Neuronal stem cell (in vitro differentiated cells): ENCODE data around the gene ICA1.

Source experiments
- DNase-seq: peaks from one replicate; pipeline ENCODE4 v3.0.0-alpha.2; 2013; ENCODE audit warnings: low spot score
- H2AFZ ChIP-seq: one replicate; pipeline ENCODE4 v1.6.1; 2013; ENCODE audit warnings: mild to moderate bottlenecking, low read length, inconsistent platforms
- H2AK5ac ChIP-seq: 2 replicates; pipeline ENCODE4 v1.6.1; 2013; ENCODE audit warnings: low read depth, mild to moderate bottlenecking, inconsistent platforms, low read length, moderate library complexity, mixed read lengths
- H2BK120ac ChIP-seq: 2 replicates; pipeline ENCODE4 v1.6.1; 2013; ENCODE audit warnings: low read depth, mild to moderate bottlenecking, inconsistent platforms, low read length, moderate library complexity, mixed read lengths
- H2BK12ac ChIP-seq: one replicate; pipeline ENCODE4 v1.6.1; 2013; ENCODE audit warnings: low read length, inconsistent platforms
- H2BK15ac ChIP-seq: 2 replicates; pipeline ENCODE4 v1.6.1; 2013; ENCODE audit warnings: mild to moderate bottlenecking, low read length, inconsistent platforms, mixed read lengths
- H2BK5ac ChIP-seq: one replicate; pipeline ENCODE4 v1.6.1; 2013; ENCODE audit warnings: inconsistent platforms, mild to moderate bottlenecking, low read length, moderate library complexity
- H3K14ac ChIP-seq: one replicate; pipeline ENCODE4 v1.6.1; 2013; ENCODE audit warnings: low read length, inconsistent platforms
- H3K18ac ChIP-seq: 2 replicates; pipeline ENCODE4 v1.6.1; 2013; ENCODE audit warnings: low read length, inconsistent platforms
- H3K23ac ChIP-seq: 2 replicates; pipeline ENCODE4 v1.6.1; 2013; ENCODE audit warnings: low read depth, mild to moderate bottlenecking, mixed read lengths, low read length, inconsistent platforms; ENCODE audit not compliant: poor library complexity
- H3K27ac ChIP-seq: replicated peaks from 3 replicates; pipeline ENCODE4 v1.5.1; 2013; ENCODE audit warnings: low read length, inconsistent platforms
- H3K27me3 ChIP-seq, 3 experiments: 2 replicates each; pipeline ENCODE4 v1.6.1; 2013; ENCODE audit warnings: low read length in 3 of 3, mild to moderate bottlenecking in 2 of 3, inconsistent platforms in 1 of 3, low read depth in 1 of 3, mixed read lengths in 1 of 3, moderate library complexity in 1 of 3; ENCODE audit not compliant: control insufficient read depth in 3 of 3, insufficient read depth in 3 of 3
- H3K36me3 ChIP-seq, 2 donors: replicated peaks in 1 of 2; 2 replicates each; pipeline ENCODE4 v1.6.1; 2013; ENCODE audit warnings: low read length in 2 of 2; ENCODE audit not compliant: control insufficient read depth in 2 of 2, insufficient read depth in 2 of 2
- H3K4ac ChIP-seq: 2 replicates; pipeline ENCODE4 v1.6.1; 2013; ENCODE audit warnings: inconsistent platforms, mild to moderate bottlenecking, low read length, moderate library complexity
- H3K4me1 ChIP-seq, 2 donors: 1 replicate in 1 of 2; 2 replicates in 1 of 2; pipeline ENCODE4 v1.6.1; 2013; ENCODE audit warnings: low read length in 2 of 2, low read depth in 1 of 2; ENCODE audit not compliant: control insufficient read depth in 2 of 2, insufficient read depth in 1 of 2
- H3K4me2 ChIP-seq: one replicate; pipeline ENCODE4 v1.6.1; 2013; ENCODE audit warnings: mild to moderate bottlenecking, low read length, inconsistent platforms; ENCODE audit not compliant: insufficient read depth, poor library complexity, severe bottlenecking
- H3K4me3 ChIP-seq, 2 donors: 2 replicates each; pipeline ENCODE4 v1.5.1; 2013; ENCODE audit warnings: low read length in 2 of 2, mild to moderate bottlenecking in 2 of 2, inconsistent platforms in 1 of 2, moderate library complexity in 1 of 2
- H3K79me1 ChIP-seq: one replicate; pipeline ENCODE4 v1.6.1; 2013; ENCODE audit warnings: low read depth, mild to moderate bottlenecking, inconsistent platforms, low read length, moderate library complexity
- H3K9ac ChIP-seq: one replicate; pipeline ENCODE4 v1.6.1; 2013; ENCODE audit warnings: mild to moderate bottlenecking, low read depth, low read length, inconsistent platforms; ENCODE audit not compliant: poor library complexity
- H3K9me3 ChIP-seq, 2 donors: replicated peaks in 1 of 2; 2 replicates each; pipeline versions ENCODE3 to v1.6.1; 2013; ENCODE audit warnings: low read length in 2 of 2, mild to moderate bottlenecking in 2 of 2, inconsistent platforms in 1 of 2, low read depth in 1 of 2, mixed read lengths in 1 of 2, moderate library complexity in 1 of 2; ENCODE audit not compliant: control insufficient read depth in 2 of 2, insufficient read depth in 1 of 2
- H4K8ac ChIP-seq: one replicate; pipeline ENCODE4 v1.6.1; 2013; ENCODE audit warnings: low read depth, mild to moderate bottlenecking, inconsistent platforms, low read length, moderate library complexity
- H4K91ac ChIP-seq: one replicate; pipeline ENCODE4 v1.6.1; 2013; ENCODE audit warnings: low read length, low read depth, mild to moderate bottlenecking, inconsistent platforms; ENCODE audit not compliant: poor library complexity
- WGBS, 2 donors: extraction: QIAGEN DNeasy Blood & Tissue Kit; methylation state at CpG; one replicate each; pipeline ENCODE4 v1.1.7; 2013; ENCODE audit warnings: missing lambda C conversion rate in 2 of 2, mixed read lengths in 1 of 2; ENCODE audit not compliant: insufficient read length in 2 of 2, insufficient replicate concordance in 1 of 2; ENCODE audit errors: extremely low coverage in 2 of 2; 5-methylcytosine and 5-hydroxymethylcytosine counted together

The ICA1 gene

DNA sequence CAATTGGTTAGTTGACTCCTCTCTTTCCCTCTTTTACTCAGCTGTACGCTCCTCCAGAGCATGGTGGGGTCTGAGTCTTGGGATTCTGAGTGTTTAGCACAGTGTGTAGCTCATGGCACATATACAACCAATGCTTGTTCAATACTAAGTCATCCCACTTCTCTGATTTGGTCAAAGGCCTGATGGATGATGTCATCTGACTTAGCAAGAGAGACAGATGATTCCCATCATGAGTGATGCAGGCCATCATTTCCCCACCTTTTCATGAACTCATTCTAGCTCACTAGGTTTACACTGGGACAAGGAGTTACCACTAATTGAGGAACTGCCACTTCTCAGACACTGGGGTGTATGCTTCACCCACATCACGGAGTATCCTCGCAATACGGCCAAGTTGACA is 3.8 kb downstream of the ICA1 start:
- no CpG with 5 or more reads among the region's 4 CpGs for WGBS, 2 donors
- Histone ChIP-seq H3K27ac (no peak overlapping the region), H3K14ac (no peak overlapping the region), H3K27me3 (peaks cover 0 to 14% (median 12%) of the 10 kb centered on the region in 3 experiments), H4K91ac (no peak overlapping the region), H2BK12ac (no peak overlapping the region), H3K9ac (no peak overlapping the region), H3K23ac (no peak overlapping the region), H3K18ac (no peak overlapping the region), H3K36me3 (no peaks in the 10 kb centered on the region), H3K4me1 (peaks cover 0 to 2% of the 10 kb centered on the region in 2 donors), H2BK5ac (no peak overlapping the region), H3K4ac (no peak overlapping the region), H2BK120ac (no peak overlapping the region), H2AK5ac (no peak overlapping the region), H2AFZ (no peak overlapping the region), H3K9me3 (no peaks in the 10 kb centered on the region), H3K4me3 (no peak overlapping the region), H4K8ac (no peak overlapping the region), H3K4me2 (no peak overlapping the region), H3K79me1 (no peaks in the 10 kb centered on the region), H2BK15ac (no peak overlapping the region)
- DNase-seq = no peak

DNA sequence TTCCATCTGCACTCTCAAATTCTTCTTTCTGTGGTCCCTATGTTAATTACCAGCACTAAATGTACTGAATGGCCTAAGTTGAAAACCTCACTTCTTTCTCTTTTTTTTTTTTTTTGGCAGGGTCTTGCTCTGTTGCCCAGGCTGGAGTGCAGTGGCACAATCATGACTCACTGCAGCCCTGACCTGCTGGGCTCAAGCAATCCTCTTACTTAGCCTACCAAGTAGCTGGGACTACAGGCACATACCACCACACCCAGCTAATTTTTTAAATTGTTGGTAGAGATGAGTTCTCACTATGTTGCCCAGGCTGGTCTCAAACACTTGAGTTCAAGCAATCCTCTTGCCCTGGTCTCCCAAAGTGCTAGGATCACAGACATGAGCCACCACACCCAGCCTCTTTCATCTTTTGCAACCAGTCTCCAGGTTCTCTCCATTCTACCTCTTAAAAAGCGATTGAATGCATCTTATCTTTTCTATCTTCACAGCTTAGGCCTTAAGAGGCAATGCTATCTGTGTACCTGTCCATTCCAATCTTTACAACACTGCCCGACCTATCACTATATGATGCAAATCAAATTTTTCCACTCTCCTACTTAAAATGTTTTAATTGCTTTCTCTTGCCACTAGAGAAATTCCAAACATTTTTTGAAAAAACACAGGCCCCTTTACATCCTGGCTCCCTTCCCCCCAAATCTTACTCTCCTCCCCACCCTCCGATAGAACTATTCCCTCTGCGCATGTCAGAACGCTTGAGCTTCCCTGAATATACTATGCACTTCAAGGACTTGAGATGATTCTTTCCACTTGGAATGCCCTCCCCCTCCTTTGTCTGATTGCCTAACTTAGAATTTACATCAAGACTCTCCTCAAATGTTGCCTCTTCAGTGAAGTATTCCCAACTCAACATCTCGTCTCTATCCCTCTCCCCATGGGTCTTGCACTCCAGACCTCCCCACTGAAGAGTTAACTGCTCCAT is 6.0 kb downstream of the ICA1 start:
- H3K79me1 ChIP-seq = no peaks in the 10 kb centered on the region
- no peak overlapping the region for H3K4me3 ChIP-seq
- H3K9ac ChIP-seq = no peak overlapping the region
- H2BK15ac ChIP-seq = no peak overlapping the region
- H4K91ac ChIP-seq = no peak overlapping the region
- H3K23ac ChIP-seq = no peak overlapping the region
- H3K18ac ChIP-seq = no peak overlapping the region
- H3K36me3 ChIP-seq = no peaks in the 10 kb centered on the region
- H3K27ac ChIP-seq = no peak overlapping the region
- H2AK5ac ChIP-seq = no peak overlapping the region
- no peaks in the 10 kb centered on the region for H3K4me1 ChIP-seq
- H3K4ac ChIP-seq = no peak overlapping the region
- WGBS, 2 donors = 100% methylated on average over 1 of the region's 6 CpGs; no CpG with 5 or more reads in 1 of the 2 donors
- H3K4me2 ChIP-seq = no peak overlapping the region
- H2BK120ac ChIP-seq = no peak overlapping the region
- no peak overlapping the region for H3K14ac ChIP-seq
- peaks cover 0 to 4% (median 3%) of the 10 kb centered on the region in 3 experiments for H3K27me3 ChIP-seq
- no peak for DNase-seq
- no peak overlapping the region for H2BK5ac ChIP-seq
- no peak overlapping the region for H2BK12ac ChIP-seq
- H3K9me3 ChIP-seq = no peaks in the 10 kb centered on the region
- H4K8ac ChIP-seq = no peak overlapping the region
- no peak overlapping the region for H2AFZ ChIP-seq

DNA sequence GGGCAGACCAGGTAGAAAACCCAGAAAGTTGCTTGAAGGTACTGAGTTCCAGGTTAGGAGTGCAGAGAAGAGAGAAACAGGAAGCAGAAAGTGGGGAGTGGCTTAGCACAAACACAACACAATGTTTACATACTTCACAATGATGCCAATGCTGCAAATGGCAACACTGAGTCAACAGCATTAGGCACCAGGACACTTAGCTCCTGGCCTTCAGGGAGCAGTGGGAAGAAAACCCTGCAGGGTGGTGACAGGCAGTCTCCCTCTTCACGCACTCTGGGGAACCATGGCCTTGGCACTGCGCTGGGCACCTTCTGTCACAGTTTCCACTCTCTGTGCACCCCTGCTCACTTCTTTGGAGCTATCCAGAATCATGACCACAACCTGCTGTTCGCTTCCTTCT is 7.3 kb downstream of the ICA1 start:
- no peak overlapping the region for H2BK15ac ChIP-seq
- no CpG with 5 or more reads among the region's 3 CpGs for WGBS, 2 donors
- H3K27me3 ChIP-seq = no peaks in the 10 kb centered on the region

DNA sequence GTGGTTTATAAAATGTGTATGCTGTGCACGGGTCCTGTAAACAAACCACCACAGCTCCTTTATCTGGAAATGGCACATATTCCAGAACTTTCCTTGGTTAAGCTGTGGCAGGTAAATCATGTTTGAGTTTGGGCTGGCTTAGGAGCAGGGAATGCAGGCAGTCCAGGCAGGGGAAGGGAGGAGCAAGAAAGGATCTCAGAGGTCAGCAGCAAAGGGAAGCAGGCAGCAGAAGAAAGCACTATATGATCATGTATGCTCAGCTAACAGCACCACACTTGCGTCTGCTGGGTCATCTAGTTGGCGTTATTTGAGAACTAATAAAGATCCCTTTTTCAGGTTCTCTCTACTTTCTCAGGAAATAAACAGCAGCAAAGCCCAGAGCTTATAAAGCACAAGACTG is 7.8 kb downstream of the ICA1 start:
- Histone ChIP-seq H4K8ac (no peak overlapping the region), H3K4ac (no peak overlapping the region), H3K27me3 (no peaks in the 10 kb centered on the region), H2BK5ac (no peak overlapping the region), H2AFZ (no peak overlapping the region), H3K36me3 (no peaks in the 10 kb centered on the region), H3K4me3 (no peak overlapping the region), H3K23ac (no peak overlapping the region), H3K9me3 (no peaks in the 10 kb centered on the region), H3K27ac (no peak overlapping the region), H2BK120ac (no peak overlapping the region), H3K9ac (no peak overlapping the region), H2BK15ac (no peak overlapping the region), H3K14ac (no peak overlapping the region), H2BK12ac (no peak overlapping the region), H3K18ac (no peak overlapping the region), H3K79me1 (no peaks in the 10 kb centered on the region), H3K4me1 (no peaks in the 10 kb centered on the region), H2AK5ac (no peak overlapping the region), H3K4me2 (no peak overlapping the region), H4K91ac (no peak overlapping the region)
- WGBS, 2 donors = no CpG with 5 or more reads among the region's 3 CpGs
- no peak for DNase-seq

More for the DNA sequence above, 7.3 kb downstream of the ICA1 start:
- Histone ChIP-seq H4K8ac (no peak overlapping the region), H2BK12ac (no peak overlapping the region), H3K9ac (no peak overlapping the region), H3K9me3 (no peaks in the 10 kb centered on the region), H3K79me1 (no peaks in the 10 kb centered on the region), H3K27ac (no peak overlapping the region), H3K4ac (no peak overlapping the region), H3K4me2 (no peak overlapping the region), H2BK5ac (no peak overlapping the region), H2AK5ac (no peak overlapping the region), H3K23ac (no peak overlapping the region), H3K36me3 (no peaks in the 10 kb centered on the region), H2BK120ac (no peak overlapping the region), H3K14ac (no peak overlapping the region), H3K4me3 (peak overlapping the region in 1 of 2 donors; percentile 4), H3K18ac (no peak overlapping the region), H4K91ac (no peak overlapping the region), H2AFZ (no peak overlapping the region), H3K4me1 (no peaks in the 10 kb centered on the region)
- DNase-seq = no peak
